B cell (primary cell): ENCODE results near the gene PTPRQ.

Experiments used
- EZH2 ChIP-seq: IDR thresholded peaks from 2 replicates; pipeline ENCODE4 v1.6.1; 2012; ENCODE audit warnings: borderline replicate concordance, low read depth, mild to moderate bottlenecking, moderate library complexity, low read length; ENCODE audit not compliant: insufficient read depth, poor library complexity, severe bottlenecking
- TF ChIP-seq, protein P1 (sequence below): fragments of 200-600 bp; IDR thresholded peaks from one replicate; pipeline ENCODE4 v1.8.0; 2022; ENCODE audit warnings: antibody characterized with exemption, mild to moderate bottlenecking

DNA sequence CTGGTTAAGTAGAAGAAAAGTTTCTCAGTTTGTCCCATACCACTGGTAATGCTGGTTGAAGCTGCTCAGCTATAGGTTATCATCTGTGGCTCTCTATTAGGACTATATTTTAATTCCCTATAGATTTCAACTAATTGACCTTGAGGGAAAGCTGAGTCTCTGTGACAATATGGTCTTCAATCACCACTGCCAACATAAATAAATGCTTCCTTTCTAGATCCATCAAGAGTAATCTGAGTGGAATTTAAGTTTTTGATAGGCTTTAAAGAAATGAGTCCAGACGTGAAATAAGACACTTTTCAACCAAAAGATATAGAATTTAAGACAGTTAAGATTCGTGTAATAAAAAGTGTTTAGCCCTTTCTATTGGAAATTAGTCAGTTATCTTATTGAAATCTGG, 199.9 kb downstream of the PTPRQ start:
- TF ChIP-seq, protein P1, sequence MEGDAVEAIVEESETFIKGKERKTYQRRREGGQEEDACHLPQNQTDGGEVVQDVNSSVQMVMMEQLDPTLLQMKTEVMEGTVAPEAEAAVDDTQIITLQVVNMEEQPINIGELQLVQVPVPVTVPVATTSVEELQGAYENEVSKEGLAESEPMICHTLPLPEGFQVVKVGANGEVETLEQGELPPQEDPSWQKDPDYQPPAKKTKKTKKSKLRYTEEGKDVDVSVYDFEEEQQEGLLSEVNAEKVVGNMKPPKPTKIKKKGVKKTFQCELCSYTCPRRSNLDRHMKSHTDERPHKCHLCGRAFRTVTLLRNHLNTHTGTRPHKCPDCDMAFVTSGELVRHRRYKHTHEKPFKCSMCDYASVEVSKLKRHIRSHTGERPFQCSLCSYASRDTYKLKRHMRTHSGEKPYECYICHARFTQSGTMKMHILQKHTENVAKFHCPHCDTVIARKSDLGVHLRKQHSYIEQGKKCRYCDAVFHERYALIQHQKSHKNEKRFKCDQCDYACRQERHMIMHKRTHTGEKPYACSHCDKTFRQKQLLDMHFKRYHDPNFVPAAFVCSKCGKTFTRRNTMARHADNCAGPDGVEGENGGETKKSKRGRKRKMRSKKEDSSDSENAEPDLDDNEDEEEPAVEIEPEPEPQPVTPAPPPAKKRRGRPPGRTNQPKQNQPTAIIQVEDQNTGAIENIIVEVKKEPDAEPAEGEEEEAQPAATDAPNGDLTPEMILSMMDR = no peak
- no peak for TF ChIP-seq EZH2
